NOMO-1 treated with dmso at 0.1 percent for 144 hours (cell line): ENCODE data around the gene PCDHAC1.
"Not testable (repeated sequence)": the region's sequence is repeated elsewhere in the genome, so short reads cannot be mapped to it uniquely, and the experiment has no call there.

Source experiments
- DNase-seq: peaks from one replicate; lab custom pipeline; 2025; ENCODE audit not compliant: unreplicated experiment; lab: John Stamatoyannopoulos, UW

PCDHAC1 gene, protein sequence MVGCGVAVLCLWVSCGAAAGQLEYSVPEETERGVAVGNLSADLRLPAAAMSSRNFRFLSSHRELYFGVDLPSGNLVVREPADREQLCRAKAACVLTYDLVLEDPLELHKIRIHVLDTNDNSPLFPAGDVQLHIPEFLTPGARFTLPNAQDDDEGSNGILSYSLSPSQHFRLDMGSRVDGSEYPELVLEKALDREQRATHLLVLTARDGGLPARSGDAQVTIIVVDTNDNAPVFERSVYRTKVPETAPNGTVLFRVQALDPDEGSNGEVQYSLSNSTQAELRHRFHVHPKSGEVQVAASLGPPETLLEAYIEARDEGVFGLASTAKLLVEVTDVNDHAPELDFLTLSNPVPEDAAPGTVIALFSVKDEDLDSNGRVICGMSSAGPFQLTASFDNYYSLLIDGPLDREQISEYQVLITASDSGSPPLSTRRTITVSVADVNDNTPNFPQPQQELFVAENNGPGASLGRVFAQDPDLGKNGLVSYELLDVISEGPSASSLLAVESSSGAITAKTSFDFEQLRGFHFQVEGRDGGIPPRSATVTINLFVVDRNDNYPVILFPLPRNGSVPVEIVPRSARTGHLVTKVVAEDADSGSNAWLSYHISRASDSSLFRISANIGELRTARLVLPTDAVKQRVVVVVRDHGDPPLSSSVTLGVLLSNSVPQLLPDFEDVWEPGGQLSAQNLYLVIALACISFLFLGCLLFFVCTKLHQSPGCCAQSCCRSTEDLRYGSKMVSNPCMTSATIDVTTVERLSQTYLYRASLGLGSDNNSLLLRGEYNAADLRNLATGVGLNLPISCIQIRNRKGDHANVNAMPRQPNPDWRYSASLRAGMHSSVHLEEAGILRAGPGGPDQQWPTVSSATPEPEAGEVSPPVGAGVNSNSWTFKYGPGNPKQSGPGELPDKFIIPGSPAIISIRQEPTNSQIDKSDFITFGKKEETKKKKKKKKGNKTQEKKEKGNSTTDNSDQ

DNA sequence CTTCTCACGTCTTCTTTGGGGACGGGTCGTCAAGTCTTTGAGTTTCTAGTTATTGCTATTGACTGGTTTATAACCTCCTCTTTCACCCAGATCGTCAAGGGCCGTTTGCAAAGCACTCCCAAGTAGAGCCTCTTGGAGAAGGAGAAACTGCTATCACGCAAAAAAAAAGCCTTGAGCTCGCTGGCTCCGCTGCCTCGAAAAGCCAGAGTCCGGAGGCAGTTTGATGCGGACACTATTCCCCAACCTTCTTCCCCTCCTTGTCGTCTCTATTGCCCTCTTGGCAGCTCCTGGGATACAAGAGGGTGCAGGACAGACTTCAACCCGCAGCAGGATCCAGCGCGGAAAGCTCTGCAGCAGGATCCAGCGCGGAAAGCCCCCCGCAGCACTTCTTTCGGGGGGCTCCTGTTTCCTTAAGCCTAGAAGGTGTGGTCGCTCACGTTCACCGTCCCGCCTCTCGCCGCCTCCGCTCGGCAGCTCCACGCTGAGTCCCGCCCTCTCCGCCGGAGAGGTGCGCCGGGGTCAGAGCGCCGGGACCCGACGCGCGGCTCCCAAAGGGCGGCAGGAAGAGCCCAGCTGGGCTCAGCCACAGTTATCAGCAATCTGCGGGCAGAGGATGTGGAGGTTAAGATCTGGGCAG lies at the start of gene PCDHAC1:
Gene PCDHAC1, plus strand, starts transcription at position 494 of the 637 bp plus-strand sequence. CDS start 594 bp downstream, outside the sequence.
- DNase-seq = no peak

DNA sequence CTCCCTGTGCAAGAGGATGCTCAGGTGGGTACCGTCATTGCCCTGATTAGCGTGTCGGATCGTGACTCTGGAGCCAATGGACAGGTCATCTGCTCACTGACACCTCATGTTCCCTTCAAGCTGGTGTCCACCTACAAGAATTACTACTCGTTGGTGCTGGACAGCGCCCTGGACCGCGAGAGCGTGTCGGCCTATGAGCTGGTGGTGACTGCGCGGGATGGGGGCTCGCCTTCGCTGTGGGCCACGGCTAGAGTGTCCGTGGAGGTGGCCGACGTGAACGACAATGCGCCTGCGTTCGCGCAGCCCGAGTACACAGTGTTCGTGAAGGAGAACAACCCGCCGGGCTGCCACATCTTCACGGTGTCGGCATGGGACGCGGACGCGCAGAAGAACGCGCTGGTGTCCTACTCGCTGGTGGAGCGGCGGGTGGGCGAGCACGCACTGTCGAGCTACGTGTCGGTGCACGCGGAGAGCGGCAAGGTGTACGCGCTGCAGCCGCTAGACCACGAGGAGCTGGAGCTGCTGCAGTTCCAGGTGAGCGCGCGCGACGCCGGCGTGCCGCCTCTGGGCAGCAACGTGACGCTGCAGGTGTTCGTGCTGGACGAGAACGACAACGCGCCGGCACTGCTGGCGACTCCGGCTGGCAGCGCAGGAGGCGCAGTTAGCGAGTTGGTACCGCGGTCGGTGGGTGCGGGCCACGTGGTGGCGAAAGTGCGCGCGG lies 49.4 kb upstream of the PCDHAC1 start:
- DNase-seq = not testable (repeated sequence)

GRCh38 chr5:140877262-140877581 lies 48.9 kb upstream of the PCDHAC1 start:
- DNase-seq = no peak

DNA sequence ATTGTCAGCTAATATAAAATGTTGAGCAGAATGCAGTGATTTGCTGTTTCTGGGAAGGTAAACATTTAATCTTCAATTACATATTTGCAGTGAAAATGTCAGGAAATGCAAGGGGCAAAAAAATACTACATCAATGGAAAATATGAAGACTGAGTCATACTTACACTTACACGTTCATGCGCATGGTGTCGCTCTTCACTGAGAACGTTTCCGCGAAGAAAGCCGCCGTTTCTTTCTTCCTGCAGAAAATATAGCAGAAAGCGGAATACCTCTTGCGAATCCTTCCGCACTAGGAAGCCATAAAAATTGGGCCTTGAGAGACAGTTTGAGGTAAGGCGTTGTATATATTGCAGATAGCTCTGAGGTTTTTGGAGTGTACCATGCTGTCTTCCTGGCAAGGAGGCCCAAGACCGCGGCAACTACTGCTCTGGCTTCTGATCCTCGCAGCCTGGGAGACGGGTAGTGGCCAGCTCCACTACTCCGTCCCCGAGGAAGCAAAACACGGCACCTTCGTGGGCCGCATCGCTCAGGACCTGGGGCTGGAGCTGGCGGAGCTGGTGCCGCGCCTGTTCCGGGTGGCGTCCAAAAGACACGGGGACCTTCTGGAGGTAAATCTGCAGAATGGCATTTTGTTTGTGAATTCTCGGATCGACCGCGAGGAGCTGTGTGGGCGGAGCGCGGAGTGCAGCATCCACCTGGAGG lies 44.1 kb upstream of the PCDHAC1 start, which contains the start of gene PCDHA13:
Gene PCDHA13, plus strand, starts transcription at position 236 of the 702 bp plus-strand sequence. Its CDS starts 145 bp downstream, at position 381.
- no peak for DNase-seq

DNA sequence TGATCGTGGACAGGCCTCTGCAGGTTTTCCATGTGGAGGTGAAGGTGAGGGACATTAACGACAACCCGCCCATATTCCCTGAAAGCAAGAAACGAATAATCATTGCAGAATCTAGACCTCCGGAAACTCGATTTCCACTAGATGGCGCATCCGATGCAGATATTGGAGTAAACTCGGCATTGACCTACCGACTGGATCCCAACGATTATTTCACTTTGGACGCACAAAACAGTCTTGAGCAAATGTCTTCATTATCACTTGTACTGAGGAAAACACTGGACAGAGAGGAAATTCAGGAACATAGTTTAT lies 43.6 kb upstream of the PCDHAC1 start:
- DNase-seq = no peak

- DNase-seq = no peak
Measured at GRCh38 chr5:140883373-140883772, 42.7 kb upstream of the PCDHAC1 start.

- DNase-seq = no peak
Measured at GRCh38 chr5:140883927-140884697, 42.0 kb upstream of the PCDHAC1 start.

DNA sequence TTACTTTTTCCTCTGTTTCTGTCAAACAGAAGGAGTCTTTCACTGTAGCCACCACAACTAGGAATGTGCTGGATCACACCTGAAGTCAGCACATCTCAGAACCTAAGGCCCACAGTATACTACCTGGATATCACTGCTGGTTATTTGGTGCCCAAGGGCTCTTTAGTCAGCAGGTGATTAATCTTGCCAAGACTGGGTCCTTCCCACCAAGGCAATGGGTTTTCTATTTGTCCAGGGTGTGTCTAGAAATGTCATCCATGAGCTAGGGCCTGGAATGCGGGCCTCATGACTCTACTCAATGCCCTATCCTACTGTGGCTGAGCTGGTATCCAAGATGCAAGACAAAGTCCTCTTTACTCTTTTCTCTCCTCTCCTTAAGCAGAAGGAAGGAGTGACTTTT lies 9.8 kb upstream of the PCDHAC1 start:
- DNase-seq = no peak

- no peak for DNase-seq
Measured at GRCh38 chr5:140923601-140924000, 2.5 kb upstream of the PCDHAC1 start.

- no peak for DNase-seq
Measured at GRCh38 chr5:140926443-140927227, 536 bp downstream of the PCDHAC1 start.

GRCh38 chr5:140927228-140927573 lies 1.1 kb downstream of the PCDHAC1 start:
- no peak for DNase-seq

DNA sequence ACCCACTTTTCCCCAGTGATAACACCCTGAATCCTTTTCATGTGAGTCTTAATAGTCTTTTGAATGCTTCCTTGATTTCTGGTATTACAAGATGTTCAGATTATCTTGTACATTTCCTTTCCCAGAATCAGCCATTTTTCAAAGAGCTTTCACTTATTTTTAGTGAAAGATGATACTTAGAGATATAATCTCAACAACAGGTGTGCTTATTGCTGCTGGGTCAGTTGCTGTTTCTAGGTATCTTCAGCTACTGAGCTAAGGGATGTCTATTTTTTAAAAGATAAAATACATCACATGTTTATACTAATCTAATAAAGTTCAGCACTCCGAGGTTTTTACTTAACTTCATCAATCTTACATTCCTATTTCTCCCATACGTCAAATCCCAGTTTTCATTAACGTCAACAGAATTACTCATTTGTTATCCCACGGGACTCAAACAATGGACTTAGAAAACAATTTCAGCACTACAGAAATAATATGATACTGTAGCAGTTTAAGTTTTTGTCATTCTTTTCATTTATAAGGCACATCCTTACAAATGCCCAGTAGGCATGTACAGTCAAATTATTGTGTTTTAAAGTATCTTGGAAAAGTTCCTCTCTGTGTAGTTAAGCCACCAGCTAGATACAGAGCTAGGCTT lies 9.0 kb downstream of the PCDHAC1 start:
- no peak for DNase-seq

DNA sequence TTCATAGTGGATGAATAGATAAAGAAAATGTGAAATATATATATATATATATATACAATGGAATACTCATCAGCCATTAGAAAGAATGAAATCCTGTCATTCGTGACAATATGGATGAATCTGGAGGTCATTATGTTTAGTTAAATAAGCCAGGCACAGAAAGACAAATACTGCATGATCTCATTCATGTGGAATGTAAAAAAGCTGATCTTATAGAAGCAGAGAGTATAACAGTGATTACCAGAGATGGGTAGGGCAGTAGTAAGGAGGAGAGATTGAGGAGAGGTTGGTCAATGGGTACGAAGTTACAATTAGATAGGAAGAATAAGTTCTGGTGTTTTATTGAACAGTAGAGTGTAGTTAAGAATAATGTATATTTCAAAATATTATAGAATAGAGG lies 20.5 kb downstream of the PCDHAC1 start:
- no peak for DNase-seq

- no peak for DNase-seq
Measured at GRCh38 chr5:140951636-140952035, 25.5 kb downstream of the PCDHAC1 start.

- DNase-seq = no peak
Measured at GRCh38 chr5:140953234-140953633, 27.1 kb downstream of the PCDHAC1 start.

- DNase-seq = no peak
Measured at GRCh38 chr5:140962190-140962589, 36.1 kb downstream of the PCDHAC1 start.

- DNase-seq = no peak
Measured at GRCh38 chr5:140964356-140964755, 38.3 kb downstream of the PCDHAC1 start.

DNA sequence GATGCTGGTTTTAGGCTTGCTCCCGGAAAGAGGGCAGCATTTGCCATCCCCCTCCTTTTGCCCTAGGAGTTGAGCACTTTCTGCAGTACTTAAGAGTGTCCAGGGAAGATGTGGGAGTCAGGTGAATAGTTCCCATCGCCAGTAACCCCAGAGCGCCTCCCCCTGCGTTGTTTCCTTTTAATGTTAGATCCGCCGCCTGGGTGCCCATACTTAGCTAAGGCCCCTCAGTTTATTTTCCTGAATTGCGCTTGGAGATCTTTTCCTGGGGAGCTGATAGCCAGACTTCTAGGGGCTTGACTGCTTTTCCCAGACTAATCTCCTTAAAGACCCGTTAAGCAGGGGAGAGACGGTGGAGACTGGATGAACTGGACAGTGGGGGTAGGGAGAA lies 39.8 kb downstream of the PCDHAC1 start:
- DNase-seq = no peak
